Neural crest cell (in vitro differentiated cells): Measurements from ENCODE around the gene ARHGAP26. TPM values are rescaled to one million over a fixed set of nuclear protein-coding genes. Genes with fewer than 3 reads are reported as not detected.
A peak's percentile ranks its signal among the peaks of the same experiment; 100 is the strongest.

ENCODE experiments used
- DNase-seq: peaks from one replicate; pipeline ENCODE4 v3.0.0; 2021; ENCODE audit warnings: low read depth, mixed read lengths, low spot score
- H3K27ac Mint-ChIP-seq: one replicate; pipeline ENCODE4 v1.8.0; 2021; ENCODE audit warnings: mild to moderate bottlenecking, mixed read lengths; ENCODE audit not compliant: unreplicated experiment
- H3K27me3 Mint-ChIP-seq: 2 replicates; pipeline ENCODE4 v1.8.0; 2021; ENCODE audit warnings: low read depth, mild to moderate bottlenecking, mixed read lengths
- H3K36me3 Mint-ChIP-seq: 2 replicates; pipeline ENCODE4 v1.8.0; 2021; ENCODE audit warnings: low read depth, mild to moderate bottlenecking, mixed read lengths
- H3K4me1 Mint-ChIP-seq: 2 replicates; pipeline ENCODE4 v1.8.0; 2021; ENCODE audit warnings: mixed read lengths
- H3K4me3 Mint-ChIP-seq: one replicate; pipeline ENCODE4 v1.8.0; 2021; ENCODE audit warnings: mild to moderate bottlenecking, mixed read lengths
- H3K9me3 Mint-ChIP-seq: 2 replicates; pipeline ENCODE4 v1.8.0; 2021; ENCODE audit warnings: mixed read lengths
- CTCF ChIP-seq: fragments of 200-600 bp; sonication (generic); conservative IDR thresholded peaks from 2 replicates; pipeline ENCODE4 v1.5.0; 2021; ENCODE audit warnings: antibody characterized with exemption, mild to moderate bottlenecking
- total RNA-seq: library from RNA; stranded (reverse); gene quantifications from 2 replicates; pipeline ENCODE4 v1.2.1, GENCODE V29; 2021

ARHGAP26 gene
- total RNA-seq, 1 donor from 2014 or later = 5.5 TPM

- no peaks in the 10 kb centered on the region for H3K9me3 Mint-ChIP-seq
- DNase-seq = no peak
- peaks cover 4% of the 10 kb centered on the region for H3K4me1 Mint-ChIP-seq
- no peaks in the 10 kb centered on the region for H3K36me3 Mint-ChIP-seq
- no peak overlapping the region for H3K27ac Mint-ChIP-seq
- TF ChIP-seq CTCF = no peak
- no peak overlapping the region for H3K4me3 Mint-ChIP-seq
- no peaks in the 10 kb centered on the region for H3K27me3 Mint-ChIP-seq
These were observed 238.8 kb downstream of the ARHGAP26 start for GRCh38 chr5:143008809-143009521.

- H3K27me3 Mint-ChIP-seq = no peaks in the 10 kb centered on the region
- H3K4me1 Mint-ChIP-seq = peaks cover 4% of the 10 kb centered on the region
- no peak overlapping the region for H3K27ac Mint-ChIP-seq
- no peaks in the 10 kb centered on the region for H3K9me3 Mint-ChIP-seq
- H3K4me3 Mint-ChIP-seq = no peak overlapping the region
- no peaks in the 10 kb centered on the region for H3K36me3 Mint-ChIP-seq
- TF ChIP-seq CTCF = no peak
- DNase-seq = no peak
These were observed 240.2 kb downstream of the ARHGAP26 start for GRCh38 chr5:143010351-143010750.

GRCh38 chr5:143011585-143011984 lies 241.4 kb downstream of the ARHGAP26 start:
- Mint-ChIP-seq H3K4me1 (peaks cover under 1% of the 10 kb centered on the region), H3K27me3 (no peaks in the 10 kb centered on the region), H3K27ac (no peak overlapping the region), H3K4me3 (no peak overlapping the region), H3K36me3 (no peaks in the 10 kb centered on the region), H3K9me3 (no peaks in the 10 kb centered on the region)
- no peak for DNase-seq
- no peak for TF ChIP-seq CTCF

- peaks cover 2% of the 10 kb centered on the region for H3K36me3 Mint-ChIP-seq
- H3K27me3 Mint-ChIP-seq = no peaks in the 10 kb centered on the region
- H3K4me1 Mint-ChIP-seq = peaks cover 6% of the 10 kb centered on the region
- peaks cover 3% of the 10 kb centered on the region for H3K9me3 Mint-ChIP-seq
- no peak overlapping the region for H3K27ac Mint-ChIP-seq
- no peak for TF ChIP-seq CTCF
- DNase-seq = no peak
- H3K4me3 Mint-ChIP-seq = no peak overlapping the region
These were observed 243.2 kb downstream of the ARHGAP26 start for GRCh38 chr5:143013176-143013891.

GRCh38 chr5:143014017-143014651 lies 244.0 kb downstream of the ARHGAP26 start:
- peak; percentile 12 for DNase-seq
- Mint-ChIP-seq H3K36me3 (peaks cover 3% of the 10 kb centered on the region), H3K4me1 (peaks cover 6% of the 10 kb centered on the region), H3K27ac (no peak overlapping the region), H3K4me3 (no peak overlapping the region), H3K9me3 (peaks cover 3% of the 10 kb centered on the region), H3K27me3 (no peaks in the 10 kb centered on the region)
- peak; percentile 52 for TF ChIP-seq CTCF
